K562 (cell line): Measurements from ENCODE around the gene DNPEP. TPM values are rescaled to one million over a fixed set of nuclear protein-coding genes. Genes with fewer than 3 reads are reported as not detected.

Experiments used
- ARHGAP35 ChIP-seq: fragments of 450-650 bp; IDR thresholded peaks from 2 replicates; pipeline ENCODE4 v1.6.1; 2018; ENCODE audit not compliant: partially characterized antibody
- BRCA1 ChIP-seq, 2 experiments: fragments of 450-650 bp in 1 of 2; sonication (generic) in 1 of 2; formaldehyde crosslinking in 1 of 2; IDR thresholded peaks; 2 replicates each; pipeline versions ENCODE4 v1.5.0 to v1.6.1; 2017 to 2020; ENCODE audit warnings: mild to moderate bottlenecking in 1 of 2, missing genetic modification reagents in 1 of 2
- BRD4 ChIP-seq: fragments of 200-600 bp; sonication (generic); IDR thresholded peaks from 2 replicates; pipeline ENCODE4 v1.6.1; 2017; ENCODE audit warnings: inconsistent platforms
- BRF2 ChIP-seq: IDR thresholded peaks from 3 replicates; pipeline ENCODE4 v1.6.1; 2011; ENCODE audit warnings: borderline replicate concordance, mild to moderate bottlenecking; ENCODE audit not compliant: insufficient read length, insufficient read depth
- CREB3L1 ChIP-seq: fragments of 450-650 bp; IDR thresholded peaks from 2 replicates; pipeline ENCODE4 v1.6.1; 2014; ENCODE audit warnings: low read depth, mild to moderate bottlenecking, moderate library complexity, borderline replicate concordance
- ELK1 ChIP-seq: sonication (generic); formaldehyde crosslinking; IDR thresholded peaks from 2 replicates; pipeline ENCODE4 v1.8.1; 2022; ENCODE audit warnings: missing genetic modification reagents
- HMG20B ChIP-seq: fragments of 250-450 bp; sonication (Bioruptor Pico); IDR thresholded peaks from 2 replicates; pipeline ENCODE4 v1.5.0; 2021; ENCODE audit warnings: mild to moderate bottlenecking
- HMGXB4 ChIP-seq: sonication (generic); formaldehyde crosslinking; IDR thresholded peaks from 2 replicates; pipeline ENCODE4 v1.8.1; 2023; ENCODE audit warnings: mild to moderate bottlenecking, missing genetic modification reagents
- NFATC3 ChIP-seq: fragments of 450-650 bp; IDR thresholded peaks from 2 replicates; pipeline ENCODE4 v1.6.1; 2017; ENCODE audit warnings: mild to moderate bottlenecking
- NFE2 ChIP-seq: IDR thresholded peaks from 2 replicates; pipeline ENCODE4 v1.6.1; 2014; ENCODE audit warnings: antibody characterized with exemption, low read depth
- RBFOX2 ChIP-seq: fragments of 200-400 bp; formaldehyde crosslinking; IDR thresholded peaks from 2 replicates; pipeline ENCODE4 v1.6.1; 2017; ENCODE audit warnings: low read depth, mild to moderate bottlenecking, low read length, moderate library complexity
- SAP30 ChIP-seq: fragments of 200-600 bp; sonication (generic); IDR thresholded peaks from 2 replicates; pipeline ENCODE4 v1.6.1; 2012; ENCODE audit warnings: borderline replicate concordance, low read depth, mild to moderate bottlenecking, moderate library complexity, low read length, control low read depth, inconsistent platforms; ENCODE audit not compliant: insufficient read depth, poor library complexity, severe bottlenecking
- TCF3 ChIP-seq: sonication (generic); formaldehyde crosslinking; IDR thresholded peaks from 2 replicates; pipeline ENCODE4 v1.4.0; 2020; ENCODE audit warnings: mild to moderate bottlenecking, missing genetic modification reagents
- TOE1 ChIP-seq, 2 experiments: fragments of 450-650 bp in 1 of 2; sonication (generic) in 1 of 2; formaldehyde crosslinking in 1 of 2; IDR thresholded peaks; 2 replicates each; pipeline versions ENCODE4 v1.7.1 to v1.8.0; 2016 to 2022; ENCODE audit warnings: borderline replicate concordance in 2 of 2, mild to moderate bottlenecking in 2 of 2, antibody characterized with exemption in 1 of 2, inconsistent platforms in 1 of 2, low read depth in 1 of 2, missing genetic modification reagents in 1 of 2, moderate library complexity in 1 of 2
- TRIM24 ChIP-seq, 2 experiments: fragments of 450-650 bp; IDR thresholded peaks; 2 replicates each; pipeline ENCODE4 v1.6.1; 2016
- ZBTB17 ChIP-seq: fragments of 450-650 bp; formaldehyde crosslinking; IDR thresholded peaks from 2 replicates; pipeline ENCODE4 v1.4.0; 2020; ENCODE audit warnings: mild to moderate bottlenecking
- ZFX ChIP-seq: sonication (generic); formaldehyde crosslinking; IDR thresholded peaks from 2 replicates; pipeline ENCODE4 v1.8.0; 2022; ENCODE audit warnings: mild to moderate bottlenecking, missing genetic modification reagents, moderate library complexity
- ZNF277 ChIP-seq: fragments of 250-450 bp; sonication (Bioruptor Pico); IDR thresholded peaks from 2 replicates; pipeline ENCODE4 v1.8.0; 2022; ENCODE audit warnings: inconsistent platforms, mild to moderate bottlenecking, moderate library complexity, borderline replicate concordance
- polyA plus RNA-seq, 8 experiments: library from polyadenylated mRNA; depleted of rRNA in 4 of 8; stranded (reverse) in 5 of 8; unstranded in 3 of 8; fragments of >200 nt; fragmentation: Nextera tagmentation in 2 of 8; fragmentation: Illumina TruSeq in 1 of 8; extraction: Ambion mirVana in 2 of 8; extraction: Trizol in 1 of 8; gene quantifications; 2 replicates each; pipeline versions ENCODE4 v1.2.1 to v1.2.3, GENCODE V29; 2011 to 2014; ENCODE audit warnings: inconsistent platforms in 1 of 8, missing spikeins in 1 of 8
- total RNA-seq, 7 experiments: library from RNA; depleted of rRNA in 6 of 7; stranded (reverse); fragments of >200 nt in 6 of 7; fragmentation: Illumina TruSeq in 2 of 7; extraction: Trizol in 2 of 7; gene quantifications; 2 replicates each; pipeline versions ENCODE4 v1.2.1 to v1.2.3, GENCODE V29; 2011 to 2021; ENCODE audit warnings: low replicate concordance in 1 of 7

Gene DNPEP
- total and polyA plus RNA-seq, 9 of the 15 experiments (the other 6 are each of a cell fraction or from before 2014, with no cell fraction given), result 34.6 to 71.4 (median 45.5) TPM

- TF ChIP-seq ZNF277 (CRISPR knock-in tag) (no peak), BRCA1 (IDR thresholded peaks at IDR 0.05) (no peak), BRCA1 (CRISPR knock-in tag; IDR thresholded peaks at IDR 0.05) (no peak), TRIM24 (IDR thresholded peaks at IDR 0.05) (no peak), ZFX (CRISPR knock-in tag) (no peak), TOE1 (IDR thresholded peaks at IDR 0.05; ENCODE audit: borderline replicate concordance) (no peak), TOE1 (CRISPR knock-in tag; IDR thresholded peaks at IDR 0.05; ENCODE audit: borderline replicate concordance, low read depth) (no peak), RBFOX2 (no peak), ARHGAP35 (no peak), HMGXB4 (CRISPR knock-in tag) (no peak), TCF3 (CRISPR knock-in tag) (peak; percentile 49), BRF2 (no peak), ELK1 (CRISPR knock-in tag) (no peak), BRD4 (no peak), ZBTB17 (CRISPR knock-in tag) (peak; percentile 95), NFE2 (no peak), SAP30 (no peak), CREB3L1 (no peak), HMG20B (CRISPR knock-in tag) (no peak), NFATC3 (no peak)
Measured at GRCh38 chr2:219381448-219381847, 6.3 kb downstream of the DNPEP start (continued).
